GM21576 (cell line): ENCODE data around the gene MYO5B.
"Not testable (repeated sequence)": the region's sequence is repeated elsewhere in the genome, so short reads cannot be mapped to it uniquely, and the experiment has no call there.

Experiments used
- ATAC-seq: cut with Tn5 transposase; IDR thresholded peaks from one replicate; pipeline ENCODE4 v1.9.1; 2021; ENCODE audit warnings: mild to moderate bottlenecking, moderate library complexity; ENCODE audit not compliant: unreplicated experiment

The MYO5B gene

GRCh38 chr18:50107468-50107977 lies 87.4 kb downstream of the MYO5B start:
- ATAC-seq = no peak

GRCh38 chr18:50105027-50105426 lies 89.9 kb downstream of the MYO5B start:
- no peak for ATAC-seq

- ATAC-seq = no peak
Measured at GRCh38 chr18:50104421-50104820, 90.5 kb downstream of the MYO5B start.

- ATAC-seq = peak; percentile 81
Measured at GRCh38 chr18:50099725-50100407, 95.1 kb downstream of the MYO5B start.

GRCh38 chr18:50097702-50098101 lies 97.2 kb downstream of the MYO5B start:
- ATAC-seq = no peak

GRCh38 chr18:50096766-50097435 lies 98.0 kb downstream of the MYO5B start:
- ATAC-seq = no peak

GRCh38 chr18:50094786-50095185 lies 100.2 kb downstream of the MYO5B start:
- ATAC-seq = not testable (repeated sequence)

- no peak for ATAC-seq
Measured at GRCh38 chr18:50094221-50094773, 100.7 kb downstream of the MYO5B start.

GRCh38 chr18:50093366-50094064 lies 101.4 kb downstream of the MYO5B start:
- no peak for ATAC-seq

GRCh38 chr18:50092245-50092805 lies 102.6 kb downstream of the MYO5B start:
- no peak for ATAC-seq

- no peak for ATAC-seq
Measured at GRCh38 chr18:50091509-50092244, 103.3 kb downstream of the MYO5B start.

- ATAC-seq = no peak
Measured at GRCh38 chr18:50090370-50091312, 104.3 kb downstream of the MYO5B start.

- no peak for ATAC-seq
Measured at GRCh38 chr18:50089702-50090101, 105.2 kb downstream of the MYO5B start.

GRCh38 chr18:50083708-50084107 lies 111.2 kb downstream of the MYO5B start:
- ATAC-seq = no peak

- ATAC-seq = no peak
Measured at GRCh38 chr18:50080932-50081560, 113.9 kb downstream of the MYO5B start.

- no peak for ATAC-seq
Measured at GRCh38 chr18:50080316-50080715, 114.6 kb downstream of the MYO5B start.

GRCh38 chr18:50079571-50080295 lies 115.2 kb downstream of the MYO5B start:
- no peak for ATAC-seq

- ATAC-seq = no peak
Measured at GRCh38 chr18:50076277-50076676, 118.7 kb downstream of the MYO5B start.
